ENCODE results near the gene KLF1. TPM values are rescaled to one million over a fixed set of nuclear protein-coding genes. Genes with fewer than 3 reads are reported as not detected.
A peak's percentile ranks its signal among the peaks of the same experiment; 100 is the strongest.

Gene KLF1
- total RNA-seq, 2 donors from 2014 or later = 0.26 TPM; not detected in 1

DNA sequence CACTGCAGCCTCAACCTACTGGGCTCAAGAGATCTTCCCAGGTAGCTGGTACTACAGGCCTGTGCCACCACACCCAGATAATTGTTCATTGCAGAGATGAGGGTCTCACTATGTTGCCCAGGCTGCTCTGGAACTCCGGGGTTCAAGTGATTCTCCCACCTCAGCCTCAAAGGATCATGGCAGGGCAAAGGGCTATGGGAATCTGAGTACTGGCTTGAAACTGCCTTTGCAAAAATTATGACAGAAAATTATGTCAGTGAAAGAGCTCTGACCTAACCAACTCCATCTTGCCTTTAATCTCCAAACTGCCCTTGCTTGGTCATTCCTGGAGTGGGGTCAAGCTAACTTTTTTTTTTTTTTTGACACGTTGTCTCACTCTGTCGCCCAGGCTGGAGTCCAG lies 4.4 kb downstream of the KLF1 start:
- Histone ChIP-seq H3K27me3 (peaks cover 0 to 15% of the 10 kb centered on the region in 2 donors), H3K9me3 (peaks cover 0 to 9% of the 10 kb centered on the region in 2 donors), H3K36me3 (peaks cover 10% of the 10 kb centered on the region), H3K4me3 (no peak overlapping the region), H3K27ac (no peak overlapping the region), H3K4me1 (peaks cover 0 to 26% of the 10 kb centered on the region in 2 donors)
- no peak for TF ChIP-seq CTCF (IDR thresholded peaks at IDR 0.05)
- DNase-seq (ENCODE audit: low spot score) = no peak

GRCh38 chr19:12881172-12881808 lies 5.7 kb downstream of the KLF1 start, which contains the start of gene DNASE2:
Gene DNASE2 (minus strand): TSS chr19:12881449. CDS start chr19:12881375, 74 bp downstream.
- Histone ChIP-seq H3K27ac (peak within 1 kb of the TSS; percentile 79 to 87), H3K4me3 (peak within 1 kb of the TSS; percentile 57 to 81), H3K4me1 (peaks cover 0 to 26% of the 10 kb centered on the region in 2 donors), H3K27me3 (peaks cover 0 to 15% of the 10 kb centered on the region in 2 donors), H3K36me3 (peaks cover 17% of the 10 kb centered on the region), H3K9me3 (peaks cover 0 to 9% of the 10 kb centered on the region in 2 donors)
- TF ChIP-seq CTCF (IDR thresholded peaks at IDR 0.05) = no peak
- peak; percentile 97 for DNase-seq (ENCODE audit: low spot score)

DNA sequence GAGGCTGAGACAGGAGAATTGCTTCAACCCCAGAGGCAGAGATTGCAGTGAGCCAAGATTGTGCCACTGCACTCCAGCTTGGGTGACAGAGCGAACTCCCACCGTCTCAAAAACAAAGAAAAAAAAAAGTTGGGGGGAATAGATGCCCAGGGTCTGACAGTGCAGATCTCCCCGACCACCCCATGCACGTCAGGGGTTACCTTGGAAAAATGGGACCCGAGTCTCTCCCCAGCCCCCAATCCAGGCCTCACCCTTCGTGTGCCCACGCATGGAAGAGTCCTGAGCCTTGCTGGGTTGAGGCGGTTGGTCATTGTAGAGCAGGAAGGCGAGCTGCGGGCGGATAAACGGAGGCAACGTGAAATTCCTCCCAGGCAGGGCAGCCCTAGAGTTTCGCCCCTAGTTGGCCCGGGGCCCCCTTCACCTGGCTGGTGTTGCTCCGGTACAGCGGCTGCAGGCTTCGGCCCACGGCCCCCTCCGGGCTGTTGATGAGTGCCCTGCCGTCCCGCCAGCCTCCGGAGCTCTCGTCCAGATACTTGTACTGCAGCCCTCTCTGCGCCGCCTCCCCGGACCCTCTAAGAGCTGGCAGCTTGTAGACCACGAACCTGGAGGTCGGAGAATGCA lies 6.3 kb downstream of the KLF1 start:
- no peak for TF ChIP-seq CTCF (IDR thresholded peaks at IDR 0.05)
- peaks cover 17% of the 10 kb centered on the region for H3K36me3 ChIP-seq
- H3K4me3 ChIP-seq = peak overlapping the region; percentile 57 to 81
- H3K9me3 ChIP-seq = peaks cover 0 to 9% of the 10 kb centered on the region in 2 donors
- peaks cover 0 to 21% of the 10 kb centered on the region in 2 donors for H3K4me1 ChIP-seq
- DNase-seq (ENCODE audit: low spot score) = peak; percentile 60
- H3K27me3 ChIP-seq = peaks cover 0 to 12% of the 10 kb centered on the region in 2 donors
- H3K27ac ChIP-seq = peak overlapping the region; percentile 79 to 87

DNA sequence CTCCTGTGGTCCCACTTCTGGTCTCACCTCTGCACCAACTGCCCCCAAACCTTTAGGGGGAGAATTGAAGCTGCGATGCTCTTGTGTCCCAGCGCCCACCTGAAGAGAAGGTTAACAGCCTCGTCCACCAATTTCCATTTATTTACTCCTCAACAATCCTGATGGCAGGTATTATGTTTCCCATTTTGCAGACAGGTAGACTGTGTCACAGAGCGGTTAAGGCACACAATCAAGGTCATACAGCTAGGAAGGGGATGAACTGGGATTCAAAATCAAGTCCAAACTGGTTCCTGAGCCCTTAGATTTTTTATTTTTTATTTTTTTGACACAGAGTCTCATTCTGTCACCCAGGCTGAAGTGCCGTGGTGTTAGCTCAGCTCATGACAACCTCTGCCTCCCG lies 11.9 kb downstream of the KLF1 start:
- no peaks in the 10 kb centered on the region for H3K27me3 ChIP-seq
- DNase-seq (ENCODE audit: low spot score) = no peak
- H3K4me1 ChIP-seq = peaks cover 0 to 10% of the 10 kb centered on the region in 2 donors
- no peak overlapping the region for H3K4me3 ChIP-seq
- no peak for TF ChIP-seq CTCF (IDR thresholded peaks at IDR 0.05)
- no peak overlapping the region for H3K27ac ChIP-seq
- peaks cover 17% of the 10 kb centered on the region for H3K36me3 ChIP-seq
- H3K9me3 ChIP-seq = no peaks in the 10 kb centered on the region

- TF ChIP-seq CTCF (IDR thresholded peaks at IDR 0.05) = no peak
- DNase-seq (ENCODE audit: low spot score) = no peak
- H3K27ac ChIP-seq = no peak overlapping the region
- H3K9me3 ChIP-seq = no peaks in the 10 kb centered on the region
- peaks cover 0 to 10% of the 10 kb centered on the region in 2 donors for H3K4me1 ChIP-seq
- no peak overlapping the region for H3K4me3 ChIP-seq
- H3K27me3 ChIP-seq = no peaks in the 10 kb centered on the region
- H3K36me3 ChIP-seq = peaks cover 17% of the 10 kb centered on the region
Measured at GRCh38 chr19:12873891-12874745, 12.9 kb downstream of the KLF1 start.
